ENCODE measurements around the gene DDX17. TPM values are rescaled to one million over a fixed set of nuclear protein-coding genes. Genes with fewer than 3 reads are reported as not detected.

The DDX17 gene
- total RNA-seq, 1 donor, result 496 TPM

- H3K4me2 ChIP-seq (ENCODE audit: insufficient read depth, low read length), result no peak overlapping the region
- no peak overlapping the region for H3K27ac ChIP-seq (ENCODE audit: low read depth, low read length)
- H3K27me3 ChIP-seq (ENCODE audit: insufficient read depth, low read length), result no peaks in the 10 kb centered on the region
- no peaks in the 10 kb centered on the region for H4K20me1 ChIP-seq (ENCODE audit: insufficient read depth, low read length)
- no peak for DNase-seq (ENCODE audit: insufficient read length, low spot score, missing footprints)
- no peaks in the 10 kb centered on the region for H3K4me1 ChIP-seq (ENCODE audit: insufficient read depth, low read length)
- H3K4me3 ChIP-seq (ENCODE audit: insufficient read depth, low read length), result no peak overlapping the region
- TF ChIP-seq CTCF (IDR thresholded peaks at IDR 0.05; ENCODE audit: extremely low read depth, low read depth, low read length), result no peak
- no peaks in the 10 kb centered on the region for H3K79me2 ChIP-seq (ENCODE audit: insufficient read depth, low read length)
- no peak overlapping the region for H2AFZ ChIP-seq (ENCODE audit: low read length)
- no peaks in the 10 kb centered on the region for H3K9me3 ChIP-seq (ENCODE audit: low read depth, low read length)
- H3K36me3 ChIP-seq (ENCODE audit: insufficient read depth, low read length), result no peaks in the 10 kb centered on the region
These were observed 71.1 kb downstream of the DDX17 start for GRCh38 chr22:38435010-38435409.

GRCh38 chr22:38433871-38434270 is 72.2 kb downstream of the DDX17 start:
- Histone ChIP-seq H2AFZ (ENCODE audit: low read length) (no peak overlapping the region), H3K4me2 (ENCODE audit: insufficient read depth, low read length) (no peak overlapping the region), H4K20me1 (ENCODE audit: insufficient read depth, low read length) (no peaks in the 10 kb centered on the region), H3K27me3 (ENCODE audit: insufficient read depth, low read length) (no peaks in the 10 kb centered on the region), H3K36me3 (ENCODE audit: insufficient read depth, low read length) (no peaks in the 10 kb centered on the region), H3K27ac (ENCODE audit: low read depth, low read length) (no peak overlapping the region), H3K4me1 (ENCODE audit: insufficient read depth, low read length) (no peaks in the 10 kb centered on the region), H3K79me2 (ENCODE audit: insufficient read depth, low read length) (no peaks in the 10 kb centered on the region), H3K4me3 (ENCODE audit: insufficient read depth, low read length) (no peak overlapping the region), H3K9me3 (ENCODE audit: low read depth, low read length) (no peaks in the 10 kb centered on the region)
- TF ChIP-seq CTCF (IDR thresholded peaks at IDR 0.05; ENCODE audit: extremely low read depth, low read depth, low read length), result no peak
- DNase-seq (ENCODE audit: insufficient read length, low spot score, missing footprints), result no peak

Other genes with a start within 250 kb of the DDX17 start
- gene TMEM184B, start 233.3 kb downstream of the DDX17 start, total RNA-seq, result 29.8 and 30.0 TPM in 2 replicates
- gene CSNK1E, start 188.9 kb downstream of the DDX17 start, total RNA-seq, result 142 and 152 TPM in 2 replicates
- gene KCNJ4, start 51.1 kb downstream of the DDX17 start, total RNA-seq, result not detected in 2 replicates
- gene KDELR3, start 38.2 kb downstream of the DDX17 start, total RNA-seq, result 142 and 161 TPM in 2 replicates
- gene DMC1, start 63.9 kb upstream of the DDX17 start, total RNA-seq, result 2.7 and 3.3 TPM in 2 replicates
- 2.9 and 3.3 TPM in 2 replicates for gene FAM227A, start 150.1 kb upstream of the DDX17 start, total RNA-seq
- gene CBY1, start 150.3 kb upstream of the DDX17 start, total RNA-seq, result 13.8 and 16.2 TPM in 2 replicates
- 57.2 and 60.4 TPM in 2 replicates for gene TOMM22, start 175.6 kb upstream of the DDX17 start, total RNA-seq
- 82.2 and 86.1 TPM in 2 replicates for gene JOSD1, start 194.6 kb upstream of the DDX17 start, total RNA-seq
- 28.3 and 34.7 TPM in 2 replicates for gene GTPBP1, start 199.6 kb upstream of the DDX17 start, total RNA-seq
- 95.2 and 105 TPM in 2 replicates for gene SUN2, start 249.7 kb upstream of the DDX17 start, total RNA-seq

Data from osteoblast (primary cell).